Retina (tissue), 1 donor: ENCODE results near the gene WNT9A.
"Not testable (repeated sequence)": the region's sequence is repeated elsewhere in the genome, so short reads cannot be mapped to it uniquely, and the experiment has no call there.

Source experiments
- DNase-seq: peaks from one replicate; pipeline ENCODE4 v3.0.0-alpha.2; 2016

The WNT9A gene

DNA sequence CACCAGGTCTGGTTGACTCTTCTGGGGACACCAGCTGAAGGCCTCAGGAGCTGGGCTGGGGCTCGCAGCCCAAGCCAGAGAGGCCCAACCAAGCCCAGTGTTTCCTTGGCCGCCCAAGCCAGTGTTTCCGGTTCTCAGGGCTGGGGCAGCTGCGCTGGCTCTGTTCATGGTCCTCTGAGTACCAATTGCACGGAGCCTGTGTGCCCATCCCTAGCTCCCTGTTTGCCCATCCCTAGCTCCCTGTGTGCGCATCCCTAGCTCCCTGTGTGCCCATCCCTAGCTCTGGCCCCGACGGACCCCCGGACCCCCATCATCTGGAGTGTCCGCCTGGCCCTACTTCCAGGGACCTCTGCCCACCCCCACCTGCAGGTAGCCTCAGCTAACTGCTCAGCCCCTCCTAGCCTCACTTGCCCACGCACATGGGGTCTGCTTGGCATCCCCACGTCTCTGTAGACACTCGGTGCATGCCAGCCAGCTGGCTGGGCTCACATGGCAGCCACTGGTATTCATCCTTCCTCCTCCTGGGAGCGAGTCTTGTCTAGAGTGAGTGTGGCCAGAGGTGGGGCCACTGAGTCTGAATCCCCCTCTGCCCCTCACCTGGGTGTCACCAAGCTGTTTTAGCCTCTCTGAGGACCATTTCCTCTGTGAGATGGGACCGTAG, 64.0 kb downstream of the WNT9A start:
- DNase-seq = no peak

DNA sequence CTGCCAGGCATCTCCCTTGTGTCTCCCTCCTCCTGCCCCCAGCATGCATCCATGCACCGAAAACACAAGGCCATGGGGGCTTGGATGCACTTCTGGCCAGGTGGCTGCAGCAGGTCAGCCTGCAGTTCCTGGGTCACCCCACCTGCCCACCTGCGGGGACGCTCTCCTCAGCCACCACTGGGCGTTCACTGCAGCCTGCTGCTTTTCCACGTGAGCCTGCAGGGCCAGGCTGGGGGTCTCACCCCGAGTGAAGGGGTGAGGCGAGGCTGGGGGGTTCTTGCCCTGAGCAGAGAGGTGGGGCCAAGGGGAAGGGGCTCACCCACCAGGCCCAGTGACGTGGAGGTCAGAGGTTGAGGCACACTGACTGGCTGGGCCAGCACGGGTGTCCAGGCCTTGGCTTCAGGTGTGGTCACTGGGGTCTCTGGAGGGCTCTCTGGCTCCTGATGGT, 64.6 kb downstream of the WNT9A start:
- DNase-seq = no peak

DNA sequence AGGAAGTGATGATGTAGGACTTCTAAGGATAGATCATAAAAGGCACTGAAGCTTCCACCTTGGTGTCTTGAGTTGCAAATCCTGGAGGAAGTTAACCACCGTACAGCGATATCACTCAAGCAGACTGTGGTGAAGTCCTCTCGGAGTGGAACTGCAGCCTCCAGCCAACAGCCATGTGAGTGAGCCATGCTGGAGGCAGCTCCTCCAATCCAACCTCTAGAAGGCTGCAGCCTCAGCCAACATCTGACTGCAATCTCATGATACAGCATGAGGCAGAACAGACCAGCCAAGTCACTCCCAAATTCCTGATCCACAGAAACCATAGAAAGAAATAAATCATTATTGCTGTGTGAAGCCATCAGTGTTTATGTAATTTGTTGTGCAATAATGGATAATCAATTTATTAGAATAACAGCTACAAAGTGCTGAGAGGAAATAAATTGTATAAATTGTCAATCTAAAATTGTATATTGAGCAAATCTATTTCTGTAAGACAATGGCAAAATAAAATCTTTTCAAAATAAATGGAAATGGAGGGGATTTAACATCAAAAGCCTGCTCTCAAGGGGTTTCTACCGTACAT, 67.3 kb downstream of the WNT9A start:
- DNase-seq = no peak

DNA sequence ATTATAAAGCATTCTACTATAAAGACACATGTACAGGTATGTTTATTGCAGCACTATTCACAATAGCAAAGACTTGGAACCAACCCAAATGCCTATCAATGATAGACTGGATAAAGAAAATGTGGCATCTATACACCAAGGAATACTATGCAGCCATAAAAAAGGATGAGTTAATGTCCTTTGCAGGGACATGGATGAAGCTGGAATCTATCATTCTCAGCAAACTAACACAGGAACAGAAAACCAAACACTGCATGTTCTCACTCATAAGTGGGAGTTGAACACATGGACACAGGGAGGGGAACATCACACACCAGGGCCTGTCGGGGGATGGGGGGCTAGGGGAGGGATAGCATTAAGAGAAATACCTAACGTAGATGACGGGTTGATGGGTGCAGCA, 69.9 kb downstream of the WNT9A start:
- DNase-seq = not testable (repeated sequence)

DNA sequence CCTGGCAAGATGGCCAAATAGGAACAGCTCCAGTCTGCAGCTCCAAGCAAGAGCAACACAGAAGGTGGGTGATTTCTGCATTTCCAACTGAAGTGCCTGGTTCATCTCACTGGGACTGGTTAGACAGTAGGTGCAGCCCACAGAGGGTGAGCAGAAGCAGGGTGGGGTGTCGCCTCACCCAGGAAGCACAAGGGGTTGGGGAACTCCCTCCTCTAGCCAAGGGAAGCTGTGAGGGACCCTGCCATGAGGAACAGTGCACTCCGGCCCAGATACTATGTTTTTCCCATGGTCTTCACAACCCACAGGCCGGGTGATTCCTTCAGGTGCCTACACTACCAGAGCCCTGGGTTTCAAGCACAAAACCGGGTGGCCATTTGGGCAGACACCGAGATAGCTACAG, 75.8 kb downstream of the WNT9A start:
- DNase-seq = not testable (repeated sequence)

DNA sequence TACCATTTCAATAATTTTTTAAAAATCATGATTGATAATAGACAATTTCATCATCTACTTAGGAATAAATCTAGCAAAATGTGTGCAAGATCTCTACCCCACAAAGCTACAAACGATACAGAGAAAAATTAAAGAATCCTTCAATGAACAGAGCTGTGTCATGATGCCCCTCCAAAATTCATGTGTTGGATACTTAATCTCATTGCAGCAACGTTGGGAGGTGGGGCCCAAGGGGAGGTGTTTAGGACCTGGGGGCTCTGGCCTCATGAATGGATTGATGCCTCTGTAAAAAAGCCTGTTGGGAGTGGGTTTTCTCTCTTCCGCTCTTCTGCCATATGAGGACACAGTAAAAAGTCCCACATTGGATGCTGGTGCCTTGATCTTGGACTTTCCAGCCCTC, 77.4 kb downstream of the WNT9A start:
- DNase-seq = no peak

DNA sequence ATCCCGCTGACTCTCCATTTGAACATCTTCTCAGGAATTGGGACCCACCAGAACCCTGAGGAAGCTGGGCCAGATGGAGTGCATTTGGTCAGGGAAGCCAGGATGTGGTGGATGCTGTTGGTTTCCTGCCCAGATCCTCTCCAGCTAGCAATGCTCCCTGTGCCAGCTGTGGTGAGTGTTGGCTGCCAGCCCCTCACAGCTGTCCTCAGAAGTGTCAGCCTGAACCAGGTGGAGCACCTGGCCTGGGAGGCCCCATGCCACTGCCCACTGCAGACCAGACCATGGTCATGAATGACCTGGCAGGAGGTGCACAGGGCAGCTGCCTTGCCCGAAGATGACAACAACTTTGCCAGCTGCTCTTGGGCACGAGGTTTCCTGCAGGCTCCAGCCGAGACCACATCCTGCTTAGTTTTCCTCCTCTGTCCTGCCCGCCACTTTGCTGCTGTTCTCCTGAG, 77.9 kb downstream of the WNT9A start:
- DNase-seq = no peak

DNA sequence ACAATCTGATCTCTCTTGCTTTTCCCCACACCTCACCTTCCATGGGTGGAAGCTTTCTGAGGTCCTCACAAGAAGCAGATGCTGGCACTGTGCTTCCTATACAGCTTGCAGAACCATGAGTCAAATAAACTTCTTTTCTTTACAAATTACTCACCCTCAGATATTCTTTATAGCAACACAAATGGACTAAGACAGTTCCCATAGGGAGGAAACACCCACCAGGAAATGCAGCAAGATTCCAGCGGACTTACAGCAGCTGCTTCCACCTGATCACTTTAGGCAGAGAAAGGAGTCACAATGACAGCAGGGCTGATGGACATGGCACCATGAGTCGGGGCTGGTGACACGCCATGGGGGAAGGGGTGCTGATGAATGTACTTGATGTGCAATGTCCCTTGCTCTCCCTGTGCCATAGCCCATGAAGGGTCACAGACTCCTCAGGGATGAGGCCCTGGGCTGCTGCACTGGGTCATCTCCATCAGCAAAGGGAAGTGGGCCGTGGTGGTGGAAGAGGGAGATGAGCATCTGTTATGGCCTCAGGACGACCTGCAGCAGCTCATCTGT, 78.4 kb downstream of the WNT9A start:
- no peak for DNase-seq
